Mesothelial cell of epicardium (in vitro differentiated cells): ENCODE measurements around the gene SDHB. TPM values are rescaled to one million over a fixed set of nuclear protein-coding genes. Genes with fewer than 3 reads are reported as not detected.

Experiments
- DNase-seq, 2 experiments: peaks; one replicate each; pipeline ENCODE4 v3.0.0; 2021; ENCODE audit warnings: low spot score in 2 of 2; ENCODE audit not compliant: unreplicated experiment in 2 of 2
- H3K27ac Mint-ChIP-seq: 2 replicates; pipeline ENCODE4 v1.8.0; 2021; ENCODE audit warnings: mixed read lengths
- H3K27me3 Mint-ChIP-seq: 2 replicates; pipeline ENCODE4 v1.8.0; 2021; ENCODE audit warnings: low read depth, mixed read lengths
- H3K36me3 Mint-ChIP-seq: 2 replicates; pipeline ENCODE4 v1.8.0; 2021; ENCODE audit warnings: mixed read lengths
- H3K4me1 Mint-ChIP-seq: 2 replicates; pipeline ENCODE4 v1.8.0; 2021; ENCODE audit warnings: mixed read lengths
- H3K4me3 Mint-ChIP-seq: 2 replicates; pipeline ENCODE4 v1.8.0; 2021; ENCODE audit warnings: mild to moderate bottlenecking, moderate library complexity, mixed read lengths
- H3K9me3 Mint-ChIP-seq: 2 replicates; pipeline ENCODE4 v1.8.0; 2021; ENCODE audit warnings: mixed read lengths
- total RNA-seq: library from RNA; stranded (reverse); gene quantifications from 3 replicates; pipeline ENCODE4 v1.2.1, GENCODE V29; 2021
- TF ChIP-seq, protein P1 (sequence below): fragments of 200-600 bp; sonication (generic); IDR thresholded peaks from one replicate; pipeline ENCODE4 v1.5.0; 2021; ENCODE audit warnings: antibody characterized with exemption; ENCODE audit not compliant: unreplicated experiment

Gene SDHB
- total RNA-seq, 1 donor from 2014 or later, result 46.5 TPM

DNA sequence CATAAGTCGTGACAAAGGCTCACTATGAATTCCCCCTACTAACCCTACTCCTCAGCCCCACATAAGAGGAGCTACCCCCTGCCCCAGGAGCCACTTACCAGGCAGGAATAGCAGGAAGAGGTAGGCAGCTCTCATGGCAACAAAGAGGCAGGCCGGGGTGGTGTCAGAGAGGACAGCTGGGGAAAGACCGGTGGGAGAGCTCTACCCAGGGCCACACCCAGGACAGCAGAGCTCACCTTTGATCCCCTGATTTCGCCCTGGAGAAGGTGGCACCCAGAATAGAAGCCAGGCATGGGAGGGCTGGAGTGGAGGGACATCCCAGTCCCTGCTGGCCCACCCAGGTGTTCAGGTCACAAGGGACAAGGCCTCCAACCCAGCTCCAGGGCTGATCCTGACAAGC is 75.7 kb downstream of the SDHB start:
- Mint-ChIP-seq H3K4me1 (peaks cover 44% of the 10 kb centered on the region), H3K9me3 (no peaks in the 10 kb centered on the region), H3K4me3 (peak overlapping the region; percentile 85), H3K36me3 (peaks cover 12% of the 10 kb centered on the region), H3K27me3 (no peaks in the 10 kb centered on the region), H3K27ac (peak overlapping the region; percentile 67)
- no peak for DNase-seq
- TF ChIP-seq, protein P1, sequence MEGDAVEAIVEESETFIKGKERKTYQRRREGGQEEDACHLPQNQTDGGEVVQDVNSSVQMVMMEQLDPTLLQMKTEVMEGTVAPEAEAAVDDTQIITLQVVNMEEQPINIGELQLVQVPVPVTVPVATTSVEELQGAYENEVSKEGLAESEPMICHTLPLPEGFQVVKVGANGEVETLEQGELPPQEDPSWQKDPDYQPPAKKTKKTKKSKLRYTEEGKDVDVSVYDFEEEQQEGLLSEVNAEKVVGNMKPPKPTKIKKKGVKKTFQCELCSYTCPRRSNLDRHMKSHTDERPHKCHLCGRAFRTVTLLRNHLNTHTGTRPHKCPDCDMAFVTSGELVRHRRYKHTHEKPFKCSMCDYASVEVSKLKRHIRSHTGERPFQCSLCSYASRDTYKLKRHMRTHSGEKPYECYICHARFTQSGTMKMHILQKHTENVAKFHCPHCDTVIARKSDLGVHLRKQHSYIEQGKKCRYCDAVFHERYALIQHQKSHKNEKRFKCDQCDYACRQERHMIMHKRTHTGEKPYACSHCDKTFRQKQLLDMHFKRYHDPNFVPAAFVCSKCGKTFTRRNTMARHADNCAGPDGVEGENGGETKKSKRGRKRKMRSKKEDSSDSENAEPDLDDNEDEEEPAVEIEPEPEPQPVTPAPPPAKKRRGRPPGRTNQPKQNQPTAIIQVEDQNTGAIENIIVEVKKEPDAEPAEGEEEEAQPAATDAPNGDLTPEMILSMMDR, result no peak

DNA sequence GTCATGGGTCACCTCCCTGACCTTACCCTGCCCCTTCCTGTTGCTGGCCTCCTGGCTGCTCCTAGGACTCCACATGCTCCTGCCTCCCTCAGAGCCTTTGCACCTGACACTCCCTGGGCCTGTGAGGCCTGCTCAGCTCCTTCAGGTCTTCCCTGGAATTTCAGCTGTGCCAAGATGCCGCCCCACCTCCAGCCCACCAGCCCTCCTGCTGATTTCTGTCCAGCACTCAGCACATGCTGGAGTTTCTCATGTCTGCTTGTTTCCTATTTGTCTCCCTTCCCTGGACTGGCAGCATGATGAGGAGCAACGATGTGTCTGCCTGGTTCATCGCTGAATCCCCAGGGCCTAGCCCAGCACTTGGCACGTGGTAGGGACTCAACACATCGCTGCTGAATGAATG is 76.5 kb downstream of the SDHB start:
- Mint-ChIP-seq H3K4me1 (peaks cover 43% of the 10 kb centered on the region), H3K4me3 (peak overlapping the region; percentile 85), H3K27me3 (no peaks in the 10 kb centered on the region), H3K27ac (peak overlapping the region; percentile 39), H3K36me3 (peaks cover 15% of the 10 kb centered on the region), H3K9me3 (no peaks in the 10 kb centered on the region)
- DNase-seq, result no peak
- TF ChIP-seq, protein P1, result no peak

DNA sequence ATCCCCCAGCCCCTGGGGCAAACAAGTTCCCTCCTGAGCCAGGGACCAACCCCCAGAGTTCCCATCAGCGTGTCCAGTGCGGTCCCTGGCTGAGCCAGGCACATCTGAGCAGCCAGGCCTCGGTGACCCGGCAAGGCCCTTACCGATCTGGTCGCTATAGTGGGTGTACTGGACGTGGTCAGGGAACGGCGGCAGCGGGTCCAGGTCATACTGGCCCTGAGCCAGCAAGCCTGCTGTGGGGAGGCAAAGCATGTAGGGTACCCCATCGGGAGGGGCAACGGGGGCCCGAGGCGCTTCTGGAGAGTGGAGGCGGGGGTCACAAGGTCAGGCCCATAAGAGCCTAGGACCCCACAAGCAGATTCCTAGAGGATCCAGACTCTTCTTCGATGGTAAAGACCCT is 76.9 kb downstream of the SDHB start:
- H3K4me3 Mint-ChIP-seq, result peak overlapping the region; percentile 22
- peak overlapping the region; percentile 50 for H3K27ac Mint-ChIP-seq
- no peaks in the 10 kb centered on the region for H3K9me3 Mint-ChIP-seq
- H3K4me1 Mint-ChIP-seq, result peaks cover 43% of the 10 kb centered on the region
- H3K27me3 Mint-ChIP-seq, result no peaks in the 10 kb centered on the region
- peaks cover 15% of the 10 kb centered on the region for H3K36me3 Mint-ChIP-seq
- TF ChIP-seq, protein P1, result no peak
- DNase-seq, result no peak

DNA sequence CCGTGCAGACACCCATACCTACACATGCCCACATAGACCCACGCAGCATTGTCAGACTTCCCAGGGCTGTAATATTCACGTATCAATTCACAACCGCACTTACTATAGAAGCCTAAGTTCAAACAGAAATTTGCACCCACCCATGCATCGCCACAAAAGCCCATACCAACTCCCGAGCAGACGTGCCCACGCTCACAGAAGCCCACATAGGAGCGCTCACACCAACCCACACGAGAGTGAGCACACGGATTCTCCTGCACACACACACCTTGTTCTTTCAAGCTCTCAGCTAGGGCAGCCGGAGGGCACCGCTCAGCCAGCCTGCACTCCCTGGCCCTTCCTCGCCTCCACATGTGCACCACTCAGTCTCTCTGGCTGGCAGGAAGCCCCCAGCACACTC is 78.0 kb downstream of the SDHB start:
- Mint-ChIP-seq H3K36me3 (peaks cover 15% of the 10 kb centered on the region), H3K27ac (peak overlapping the region; percentile 72), H3K27me3 (no peaks in the 10 kb centered on the region), H3K4me3 (no peak overlapping the region), H3K9me3 (no peaks in the 10 kb centered on the region), H3K4me1 (peaks cover 36% of the 10 kb centered on the region)
- DNase-seq, result no peak
- TF ChIP-seq, protein P1, result no peak

DNA sequence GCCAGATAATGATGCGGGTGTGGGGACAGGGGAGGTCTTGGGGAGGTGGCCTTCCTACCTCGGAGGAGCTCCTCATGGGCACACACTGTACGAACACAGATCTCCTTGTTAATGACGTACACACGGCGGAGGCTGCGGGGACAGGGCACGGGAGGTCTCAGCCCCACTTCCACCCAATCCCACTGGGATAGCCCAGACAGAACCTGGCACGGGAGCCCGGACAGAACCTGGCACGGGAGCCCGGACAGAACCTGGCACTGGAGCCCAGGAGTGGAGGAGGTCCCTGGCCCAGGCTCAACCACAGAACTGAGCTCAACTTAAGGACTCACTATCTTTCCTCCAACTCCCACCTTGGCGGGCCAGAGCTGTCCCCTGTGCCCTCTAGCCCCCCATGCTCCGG is 78.6 kb downstream of the SDHB start:
- Mint-ChIP-seq H3K27me3 (no peaks in the 10 kb centered on the region), H3K36me3 (peaks cover 15% of the 10 kb centered on the region), H3K9me3 (no peaks in the 10 kb centered on the region), H3K4me3 (no peak overlapping the region), H3K27ac (peak overlapping the region; percentile 39), H3K4me1 (peaks cover 34% of the 10 kb centered on the region)
- TF ChIP-seq, protein P1, result no peak
- no peak for DNase-seq

DNA sequence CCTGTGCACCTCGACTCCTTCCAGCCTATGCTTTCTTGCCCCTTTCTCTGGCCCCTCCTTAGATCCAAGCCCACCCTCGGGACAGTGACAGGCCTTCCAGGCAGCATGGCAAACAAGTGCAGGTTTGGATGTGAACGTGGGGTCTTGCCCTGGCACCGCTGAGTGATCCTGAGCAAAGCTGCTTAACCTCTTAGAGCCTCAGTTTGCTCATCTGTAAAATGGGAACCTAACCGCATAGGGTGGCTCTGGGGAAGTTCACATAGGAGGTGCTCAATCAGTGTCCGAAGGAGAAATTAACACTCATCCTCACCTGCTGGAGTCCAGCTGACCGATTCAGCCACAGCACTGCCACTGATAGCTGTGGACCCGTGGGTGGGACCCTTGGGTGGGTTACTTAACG is 80.6 kb downstream of the SDHB start:
- H3K27ac Mint-ChIP-seq, result peak overlapping the region; percentile 87
- no peaks in the 10 kb centered on the region for H3K9me3 Mint-ChIP-seq
- H3K4me1 Mint-ChIP-seq, result peaks cover 29% of the 10 kb centered on the region
- H3K27me3 Mint-ChIP-seq, result no peaks in the 10 kb centered on the region
- DNase-seq, result no peak
- peaks cover 15% of the 10 kb centered on the region for H3K36me3 Mint-ChIP-seq
- TF ChIP-seq, protein P1, result no peak
- no peak overlapping the region for H3K4me3 Mint-ChIP-seq
